Measurements from ENCODE around the gene GGA3.

DNA sequence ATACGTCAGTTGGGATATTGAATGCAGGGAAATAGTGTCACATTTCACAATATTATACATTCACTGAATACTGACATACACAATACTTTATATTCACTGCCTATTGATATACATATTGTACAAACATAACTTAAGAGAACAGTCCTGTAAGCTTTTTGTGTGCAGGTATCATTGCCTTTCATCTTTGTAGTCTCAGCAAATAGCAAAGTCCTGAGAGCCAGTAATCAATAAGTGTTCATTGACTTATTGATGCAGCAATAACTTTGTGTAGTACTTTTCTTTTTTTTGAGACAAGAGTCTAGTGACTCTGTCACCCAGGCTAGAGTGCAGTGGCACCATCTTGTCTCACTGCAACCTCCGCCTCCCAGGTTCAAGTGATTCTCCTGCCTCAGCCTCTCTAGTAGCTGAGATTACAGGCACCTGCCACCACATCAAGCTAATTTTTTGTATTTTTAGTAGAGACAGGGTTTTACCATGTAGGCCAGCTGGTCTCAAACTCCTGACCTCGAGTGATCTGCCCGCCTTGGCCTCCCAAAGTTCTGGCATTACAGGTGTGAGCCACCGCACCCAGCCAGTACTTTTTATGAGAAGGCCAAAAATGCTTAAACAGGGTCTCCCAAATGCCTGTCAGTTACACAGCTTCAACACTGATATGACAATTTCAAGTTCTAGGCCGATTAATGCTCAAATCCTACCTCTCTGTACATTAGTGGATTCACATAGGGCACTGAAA lies 61.4 kb downstream of the GGA3 start:
- TF ChIP-seq, protein P1, sequence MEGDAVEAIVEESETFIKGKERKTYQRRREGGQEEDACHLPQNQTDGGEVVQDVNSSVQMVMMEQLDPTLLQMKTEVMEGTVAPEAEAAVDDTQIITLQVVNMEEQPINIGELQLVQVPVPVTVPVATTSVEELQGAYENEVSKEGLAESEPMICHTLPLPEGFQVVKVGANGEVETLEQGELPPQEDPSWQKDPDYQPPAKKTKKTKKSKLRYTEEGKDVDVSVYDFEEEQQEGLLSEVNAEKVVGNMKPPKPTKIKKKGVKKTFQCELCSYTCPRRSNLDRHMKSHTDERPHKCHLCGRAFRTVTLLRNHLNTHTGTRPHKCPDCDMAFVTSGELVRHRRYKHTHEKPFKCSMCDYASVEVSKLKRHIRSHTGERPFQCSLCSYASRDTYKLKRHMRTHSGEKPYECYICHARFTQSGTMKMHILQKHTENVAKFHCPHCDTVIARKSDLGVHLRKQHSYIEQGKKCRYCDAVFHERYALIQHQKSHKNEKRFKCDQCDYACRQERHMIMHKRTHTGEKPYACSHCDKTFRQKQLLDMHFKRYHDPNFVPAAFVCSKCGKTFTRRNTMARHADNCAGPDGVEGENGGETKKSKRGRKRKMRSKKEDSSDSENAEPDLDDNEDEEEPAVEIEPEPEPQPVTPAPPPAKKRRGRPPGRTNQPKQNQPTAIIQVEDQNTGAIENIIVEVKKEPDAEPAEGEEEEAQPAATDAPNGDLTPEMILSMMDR (optimal IDR thresholded peaks at IDR 0.05 in 1 of 3, IDR thresholded peaks at IDR 0.05 in 1 of 3, conservative IDR thresholded peaks at IDR 0.05 in 1 of 3; ENCODE audit: extremely low read depth in 1 of 3, insufficient read depth in 2 of 3, low read length in 3 of 3) = no peak
- TF ChIP-seq EZH2 (IDR thresholded peaks at IDR 0.05; ENCODE audit: low read length) = no peak
